Neural cell (in vitro differentiated cells): Measurements from ENCODE around the gene E4F1.
"Not testable (repeated sequence)": the region's sequence is repeated elsewhere in the genome, so short reads cannot be mapped to it uniquely, and the experiment has no call there.

Experiments used
- CTCF ChIP-seq: fragments of 450-650 bp; IDR thresholded peaks from 2 replicates; pipeline ENCODE4 v1.5.1; 2014; ENCODE audit warnings: antibody characterized with exemption, mild to moderate bottlenecking, moderate library complexity; ENCODE audit not compliant: poor library complexity, severe bottlenecking
- EP300 ChIP-seq: fragments of 450-650 bp; conservative IDR thresholded peaks from 2 replicates; pipeline ENCODE4 v1.6.1; 2014; ENCODE audit warnings: antibody characterized with exemption, mild to moderate bottlenecking, moderate library complexity; ENCODE audit not compliant: poor library complexity, severe bottlenecking
- EZH2 ChIP-seq: fragments of 200-600, 300-800 bp; shearing (Covaris generic), sonication (generic); IDR thresholded peaks from 2 replicates; pipeline ENCODE4 v1.6.1; 2014; ENCODE audit warnings: antibody characterized with exemption, low read length, borderline replicate concordance, mild to moderate bottlenecking; ENCODE audit not compliant: insufficient read depth, poor library complexity, severe bottlenecking
- TAF1 ChIP-seq: IDR thresholded peaks from 2 replicates; pipeline ENCODE4 v1.6.1; 2012; ENCODE audit warnings: low read depth

GRCh38 chr16:2263026-2263425, 39.6 kb downstream of the E4F1 start:
- not testable (repeated sequence) for TF ChIP-seq CTCF, TAF1, EZH2, EP300
